Measurements from ENCODE around the gene GIPC3. TPM values are rescaled to one million over a fixed set of nuclear protein-coding genes. Genes with fewer than 3 reads are reported as not detected.

The GIPC3 gene
- total and polyA plus RNA-seq, 2 of the 8 experiments (the other 6 are each of a cell fraction or from before 2014, with no cell fraction given), result 1.0 to 1.2 TPM

DNA sequence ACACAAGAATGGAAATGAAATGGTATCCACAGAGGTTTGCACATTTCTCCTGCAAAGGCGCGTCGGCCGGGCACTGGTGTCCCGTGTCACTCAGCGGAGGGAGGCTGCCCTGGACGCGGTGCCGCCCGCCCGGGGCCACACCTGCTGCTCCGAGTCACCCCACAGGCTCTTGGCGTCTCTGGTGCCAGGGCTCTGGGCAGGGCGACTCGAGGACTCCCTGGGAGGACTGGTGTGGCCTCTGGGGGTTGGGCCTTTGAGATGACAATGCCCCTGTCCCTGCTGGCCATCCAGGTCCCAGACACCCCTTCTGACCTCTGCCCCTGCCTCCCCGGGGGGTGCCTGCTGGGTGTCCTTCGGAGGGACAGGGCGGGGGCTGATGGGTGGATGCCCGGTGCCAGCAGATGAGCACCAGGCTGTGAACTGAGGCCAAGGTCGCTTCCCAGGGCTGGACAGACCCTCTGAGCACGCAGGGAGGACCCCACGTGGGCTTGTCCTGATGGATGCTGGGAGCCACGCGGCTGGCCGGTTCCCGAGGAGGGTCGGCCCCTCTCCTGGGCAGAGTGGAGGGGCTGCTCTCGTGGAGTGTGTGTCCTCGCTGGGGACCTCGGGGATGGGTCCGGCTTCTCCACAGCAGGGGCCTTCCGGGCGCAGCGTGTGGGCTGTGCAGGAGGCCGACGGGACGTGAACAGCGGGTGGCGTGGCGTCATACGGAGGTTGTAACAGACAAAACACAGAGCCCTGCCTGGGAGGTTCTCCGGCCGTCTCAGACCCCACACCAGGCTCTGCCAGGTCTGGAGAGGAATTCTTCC, 46.0 kb downstream of the GIPC3 start (continued):
- no peak for TF ChIP-seq MAX (IDR thresholded peaks at IDR 0.05)
- TF ChIP-seq POLR2AphosphoS5 (IDR thresholded peaks at IDR 0.05; ENCODE audit: low read depth, low read length), result no peak
- TF ChIP-seq, protein P1, sequence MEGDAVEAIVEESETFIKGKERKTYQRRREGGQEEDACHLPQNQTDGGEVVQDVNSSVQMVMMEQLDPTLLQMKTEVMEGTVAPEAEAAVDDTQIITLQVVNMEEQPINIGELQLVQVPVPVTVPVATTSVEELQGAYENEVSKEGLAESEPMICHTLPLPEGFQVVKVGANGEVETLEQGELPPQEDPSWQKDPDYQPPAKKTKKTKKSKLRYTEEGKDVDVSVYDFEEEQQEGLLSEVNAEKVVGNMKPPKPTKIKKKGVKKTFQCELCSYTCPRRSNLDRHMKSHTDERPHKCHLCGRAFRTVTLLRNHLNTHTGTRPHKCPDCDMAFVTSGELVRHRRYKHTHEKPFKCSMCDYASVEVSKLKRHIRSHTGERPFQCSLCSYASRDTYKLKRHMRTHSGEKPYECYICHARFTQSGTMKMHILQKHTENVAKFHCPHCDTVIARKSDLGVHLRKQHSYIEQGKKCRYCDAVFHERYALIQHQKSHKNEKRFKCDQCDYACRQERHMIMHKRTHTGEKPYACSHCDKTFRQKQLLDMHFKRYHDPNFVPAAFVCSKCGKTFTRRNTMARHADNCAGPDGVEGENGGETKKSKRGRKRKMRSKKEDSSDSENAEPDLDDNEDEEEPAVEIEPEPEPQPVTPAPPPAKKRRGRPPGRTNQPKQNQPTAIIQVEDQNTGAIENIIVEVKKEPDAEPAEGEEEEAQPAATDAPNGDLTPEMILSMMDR (IDR thresholded peaks at IDR 0.05; ENCODE audit: control extremely low read depth in 1 of 3, insufficient read depth in 1 of 3, low read depth in 1 of 3, low read length in 3 of 3), result no peak
- no peak for TF ChIP-seq CTBP2 (IDR thresholded peaks at IDR 0.05; ENCODE audit: borderline replicate concordance, insufficient read depth, insufficient read length, low read length)
- no peak for TF ChIP-seq YY1 (IDR thresholded peaks at IDR 0.05; ENCODE audit: low read depth, low read length)
- TF ChIP-seq, protein P2, sequence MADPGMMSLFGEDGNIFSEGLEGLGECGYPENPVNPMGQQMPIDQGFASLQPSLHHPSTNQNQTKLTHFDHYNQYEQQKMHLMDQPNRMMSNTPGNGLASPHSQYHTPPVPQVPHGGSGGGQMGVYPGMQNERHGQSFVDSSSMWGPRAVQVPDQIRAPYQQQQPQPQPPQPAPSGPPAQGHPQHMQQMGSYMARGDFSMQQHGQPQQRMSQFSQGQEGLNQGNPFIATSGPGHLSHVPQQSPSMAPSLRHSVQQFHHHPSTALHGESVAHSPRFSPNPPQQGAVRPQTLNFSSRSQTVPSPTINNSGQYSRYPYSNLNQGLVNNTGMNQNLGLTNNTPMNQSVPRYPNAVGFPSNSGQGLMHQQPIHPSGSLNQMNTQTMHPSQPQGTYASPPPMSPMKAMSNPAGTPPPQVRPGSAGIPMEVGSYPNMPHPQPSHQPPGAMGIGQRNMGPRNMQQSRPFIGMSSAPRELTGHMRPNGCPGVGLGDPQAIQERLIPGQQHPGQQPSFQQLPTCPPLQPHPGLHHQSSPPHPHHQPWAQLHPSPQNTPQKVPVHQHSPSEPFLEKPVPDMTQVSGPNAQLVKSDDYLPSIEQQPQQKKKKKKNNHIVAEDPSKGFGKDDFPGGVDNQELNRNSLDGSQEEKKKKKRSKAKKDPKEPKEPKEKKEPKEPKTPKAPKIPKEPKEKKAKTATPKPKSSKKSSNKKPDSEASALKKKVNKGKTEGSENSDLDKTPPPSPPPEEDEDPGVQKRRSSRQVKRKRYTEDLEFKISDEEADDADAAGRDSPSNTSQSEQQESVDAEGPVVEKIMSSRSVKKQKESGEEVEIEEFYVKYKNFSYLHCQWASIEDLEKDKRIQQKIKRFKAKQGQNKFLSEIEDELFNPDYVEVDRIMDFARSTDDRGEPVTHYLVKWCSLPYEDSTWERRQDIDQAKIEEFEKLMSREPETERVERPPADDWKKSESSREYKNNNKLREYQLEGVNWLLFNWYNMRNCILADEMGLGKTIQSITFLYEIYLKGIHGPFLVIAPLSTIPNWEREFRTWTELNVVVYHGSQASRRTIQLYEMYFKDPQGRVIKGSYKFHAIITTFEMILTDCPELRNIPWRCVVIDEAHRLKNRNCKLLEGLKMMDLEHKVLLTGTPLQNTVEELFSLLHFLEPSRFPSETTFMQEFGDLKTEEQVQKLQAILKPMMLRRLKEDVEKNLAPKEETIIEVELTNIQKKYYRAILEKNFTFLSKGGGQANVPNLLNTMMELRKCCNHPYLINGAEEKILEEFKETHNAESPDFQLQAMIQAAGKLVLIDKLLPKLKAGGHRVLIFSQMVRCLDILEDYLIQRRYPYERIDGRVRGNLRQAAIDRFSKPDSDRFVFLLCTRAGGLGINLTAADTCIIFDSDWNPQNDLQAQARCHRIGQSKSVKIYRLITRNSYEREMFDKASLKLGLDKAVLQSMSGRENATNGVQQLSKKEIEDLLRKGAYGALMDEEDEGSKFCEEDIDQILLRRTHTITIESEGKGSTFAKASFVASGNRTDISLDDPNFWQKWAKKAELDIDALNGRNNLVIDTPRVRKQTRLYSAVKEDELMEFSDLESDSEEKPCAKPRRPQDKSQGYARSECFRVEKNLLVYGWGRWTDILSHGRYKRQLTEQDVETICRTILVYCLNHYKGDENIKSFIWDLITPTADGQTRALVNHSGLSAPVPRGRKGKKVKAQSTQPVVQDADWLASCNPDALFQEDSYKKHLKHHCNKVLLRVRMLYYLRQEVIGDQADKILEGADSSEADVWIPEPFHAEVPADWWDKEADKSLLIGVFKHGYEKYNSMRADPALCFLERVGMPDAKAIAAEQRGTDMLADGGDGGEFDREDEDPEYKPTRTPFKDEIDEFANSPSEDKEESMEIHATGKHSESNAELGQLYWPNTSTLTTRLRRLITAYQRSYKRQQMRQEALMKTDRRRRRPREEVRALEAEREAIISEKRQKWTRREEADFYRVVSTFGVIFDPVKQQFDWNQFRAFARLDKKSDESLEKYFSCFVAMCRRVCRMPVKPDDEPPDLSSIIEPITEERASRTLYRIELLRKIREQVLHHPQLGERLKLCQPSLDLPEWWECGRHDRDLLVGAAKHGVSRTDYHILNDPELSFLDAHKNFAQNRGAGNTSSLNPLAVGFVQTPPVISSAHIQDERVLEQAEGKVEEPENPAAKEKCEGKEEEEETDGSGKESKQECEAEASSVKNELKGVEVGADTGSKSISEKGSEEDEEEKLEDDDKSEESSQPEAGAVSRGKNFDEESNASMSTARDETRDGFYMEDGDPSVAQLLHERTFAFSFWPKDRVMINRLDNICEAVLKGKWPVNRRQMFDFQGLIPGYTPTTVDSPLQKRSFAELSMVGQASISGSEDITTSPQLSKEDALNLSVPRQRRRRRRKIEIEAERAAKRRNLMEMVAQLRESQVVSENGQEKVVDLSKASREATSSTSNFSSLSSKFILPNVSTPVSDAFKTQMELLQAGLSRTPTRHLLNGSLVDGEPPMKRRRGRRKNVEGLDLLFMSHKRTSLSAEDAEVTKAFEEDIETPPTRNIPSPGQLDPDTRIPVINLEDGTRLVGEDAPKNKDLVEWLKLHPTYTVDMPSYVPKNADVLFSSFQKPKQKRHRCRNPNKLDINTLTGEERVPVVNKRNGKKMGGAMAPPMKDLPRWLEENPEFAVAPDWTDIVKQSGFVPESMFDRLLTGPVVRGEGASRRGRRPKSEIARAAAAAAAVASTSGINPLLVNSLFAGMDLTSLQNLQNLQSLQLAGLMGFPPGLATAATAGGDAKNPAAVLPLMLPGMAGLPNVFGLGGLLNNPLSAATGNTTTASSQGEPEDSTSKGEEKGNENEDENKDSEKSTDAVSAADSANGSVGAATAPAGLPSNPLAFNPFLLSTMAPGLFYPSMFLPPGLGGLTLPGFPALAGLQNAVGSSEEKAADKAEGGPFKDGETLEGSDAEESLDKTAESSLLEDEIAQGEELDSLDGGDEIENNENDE (IDR thresholded peaks at IDR 0.05; ENCODE audit: insufficient replicate concordance, low read length), result no peak
